Endodermal cell (in vitro differentiated cells): Measurements from ENCODE around the gene RAPGEF2. TPM values are rescaled to one million over a fixed set of nuclear protein-coding genes. Genes with fewer than 3 reads are reported as not detected.

Experiments used
- DNase-seq: peaks from one replicate; pipeline ENCODE4 v3.0.0-alpha.2; 2017
- H3K27ac ChIP-seq: 2 replicates; pipeline ENCODE4 v1.5.1; 2013; ENCODE audit warnings: mild to moderate bottlenecking, low read depth, low read length, moderate library complexity
- H3K27me3 ChIP-seq: 2 replicates; pipeline ENCODE4 v1.6.1; 2013; ENCODE audit warnings: mild to moderate bottlenecking, low read length, moderate library complexity; ENCODE audit not compliant: insufficient read depth, control insufficient read depth, poor library complexity, severe bottlenecking
- H3K36me3 ChIP-seq: 2 replicates; pipeline ENCODE4 v1.7.0; 2013; ENCODE audit warnings: mild to moderate bottlenecking, low read length, moderate library complexity; ENCODE audit not compliant: control insufficient read depth, insufficient read depth
- H3K4me1 ChIP-seq: one replicate; pipeline ENCODE4 v1.7.0; 2013; ENCODE audit warnings: low read length; ENCODE audit not compliant: control insufficient read depth, insufficient read depth
- H3K4me3 ChIP-seq: 2 replicates; pipeline ENCODE4 v1.5.1; 2013; ENCODE audit warnings: mild to moderate bottlenecking, low read length, moderate library complexity
- H3K9ac ChIP-seq: 2 replicates; pipeline ENCODE4 v1.6.1; 2013; ENCODE audit warnings: mild to moderate bottlenecking, low read length, moderate library complexity; ENCODE audit not compliant: poor library complexity, severe bottlenecking; ENCODE audit errors: extremely low read depth
- H3K9me3 ChIP-seq: 2 replicates; pipeline ENCODE4 v1.6.1; 2013; ENCODE audit warnings: mild to moderate bottlenecking, low read length, moderate library complexity; ENCODE audit not compliant: control insufficient read depth
- H3K27ac Mint-ChIP-seq: 2 replicates; pipeline ENCODE4 v1.8.0; 2020; ENCODE audit warnings: mixed read lengths
- H3K27me3 Mint-ChIP-seq: 2 replicates; pipeline ENCODE4 v1.8.0; 2021; ENCODE audit warnings: mild to moderate bottlenecking, mixed read lengths; ENCODE audit not compliant: insufficient read depth
- H3K36me3 Mint-ChIP-seq: 2 replicates; pipeline ENCODE4 v1.8.0; 2020; ENCODE audit warnings: low read depth, mixed read lengths
- H3K4me1 Mint-ChIP-seq: 2 replicates; pipeline ENCODE4 v1.8.0; 2020; ENCODE audit warnings: mixed read lengths
- H3K4me3 Mint-ChIP-seq: 2 replicates; pipeline ENCODE4 v1.8.0; 2020; ENCODE audit warnings: mild to moderate bottlenecking, moderate library complexity, mixed read lengths
- H3K9me3 Mint-ChIP-seq: 2 replicates; pipeline ENCODE4 v1.8.0; 2020; ENCODE audit warnings: mild to moderate bottlenecking, mixed read lengths
- WGBS, 2 experiments: methylation state at CpG; one replicate each; pipeline versions ENCODE4 v1.1.5 to v1.1.7; 2013; ENCODE audit warnings: missing lambda C conversion rate in 2 of 2, mixed read lengths in 1 of 2; ENCODE audit not compliant: insufficient coverage in 1 of 2, insufficient read length in 1 of 2; 5-methylcytosine and 5-hydroxymethylcytosine counted together
- total RNA-seq, 2 donors: library from RNA; stranded (reverse); fragmentation: NEBNext Ultra II Directional in 1 of 2; extraction: Animal tissue kit (Norgen Biotek cat#: 25700) in 1 of 2; gene quantifications; 2 replicates in 1 of 2; 3 replicates in 1 of 2; pipeline ENCODE4 v1.2.1, GENCODE V29; 2021
- TF ChIP-seq, protein P1 (sequence below): fragments of 200-600 bp; sonication (generic); conservative IDR thresholded peaks from 2 replicates; pipeline ENCODE4 v1.5.0; 2021; ENCODE audit warnings: antibody characterized with exemption, mild to moderate bottlenecking

Gene RAPGEF2
- total RNA-seq, 2 donors from 2014 or later: 63.4 to 78.2 TPM

DNA sequence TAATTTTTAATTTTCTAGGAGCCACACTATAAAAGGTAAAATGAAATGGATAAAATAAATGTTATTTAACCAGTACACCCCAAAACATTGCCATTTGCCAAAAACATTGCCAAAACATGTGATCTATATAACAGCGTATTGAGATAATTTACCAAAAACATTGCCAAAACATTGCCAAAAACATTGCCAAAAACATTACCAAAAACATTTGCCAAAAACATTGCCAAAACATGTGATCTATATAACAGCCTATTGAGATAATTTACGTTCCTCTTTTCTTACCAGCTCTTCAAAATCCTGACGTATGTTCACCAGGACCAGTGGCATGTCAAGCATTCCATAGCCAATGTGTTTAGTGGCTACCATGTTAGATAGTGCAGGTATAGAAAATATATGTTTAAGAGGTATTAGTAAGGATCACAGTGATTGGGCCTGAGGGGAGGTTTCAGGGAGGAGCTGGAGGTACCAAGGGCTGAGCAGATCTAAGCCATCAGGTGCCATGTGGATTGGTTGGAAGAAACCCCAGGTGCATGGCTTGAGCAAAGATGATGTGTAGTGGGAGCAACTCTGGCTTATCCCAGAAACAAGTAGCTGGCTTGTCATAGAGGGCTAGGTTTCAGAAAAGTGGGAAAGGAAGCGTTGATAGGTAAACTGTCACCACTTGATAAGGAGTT lies 42.6 kb downstream of the RAPGEF2 start:
- WGBS, 2 experiments: 93 to 97% methylated on average over 3 to 4 of the region's 4 CpGs
- H3K27ac Mint-ChIP-seq: no peak overlapping the region

DNA sequence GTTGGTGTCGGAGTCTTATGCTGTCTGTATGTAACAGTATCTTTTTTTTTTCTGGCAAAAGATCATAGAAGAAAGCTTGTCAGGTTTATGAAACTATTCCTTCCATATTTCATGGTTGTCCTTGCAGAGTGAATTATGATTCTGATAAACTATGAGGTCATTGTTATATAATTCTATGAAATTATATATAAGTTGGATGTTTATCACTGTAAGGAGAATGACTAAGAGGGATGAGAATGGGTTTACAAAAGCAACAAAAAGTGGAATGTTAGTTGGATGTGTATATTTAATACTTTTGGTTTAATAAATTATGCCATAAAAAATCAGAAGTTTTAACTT lies 43.1 kb downstream of the RAPGEF2 start:
- Histone ChIP-seq H3K4me3 (no peak overlapping the region), H3K27ac (no peak overlapping the region), H3K4me1 (peaks cover 3% of the 10 kb centered on the region), H3K9me3 (no peaks in the 10 kb centered on the region), H3K9ac (no peak overlapping the region), H3K36me3 (no peaks in the 10 kb centered on the region), H3K27me3 (no peaks in the 10 kb centered on the region)
- TF ChIP-seq, protein P1, sequence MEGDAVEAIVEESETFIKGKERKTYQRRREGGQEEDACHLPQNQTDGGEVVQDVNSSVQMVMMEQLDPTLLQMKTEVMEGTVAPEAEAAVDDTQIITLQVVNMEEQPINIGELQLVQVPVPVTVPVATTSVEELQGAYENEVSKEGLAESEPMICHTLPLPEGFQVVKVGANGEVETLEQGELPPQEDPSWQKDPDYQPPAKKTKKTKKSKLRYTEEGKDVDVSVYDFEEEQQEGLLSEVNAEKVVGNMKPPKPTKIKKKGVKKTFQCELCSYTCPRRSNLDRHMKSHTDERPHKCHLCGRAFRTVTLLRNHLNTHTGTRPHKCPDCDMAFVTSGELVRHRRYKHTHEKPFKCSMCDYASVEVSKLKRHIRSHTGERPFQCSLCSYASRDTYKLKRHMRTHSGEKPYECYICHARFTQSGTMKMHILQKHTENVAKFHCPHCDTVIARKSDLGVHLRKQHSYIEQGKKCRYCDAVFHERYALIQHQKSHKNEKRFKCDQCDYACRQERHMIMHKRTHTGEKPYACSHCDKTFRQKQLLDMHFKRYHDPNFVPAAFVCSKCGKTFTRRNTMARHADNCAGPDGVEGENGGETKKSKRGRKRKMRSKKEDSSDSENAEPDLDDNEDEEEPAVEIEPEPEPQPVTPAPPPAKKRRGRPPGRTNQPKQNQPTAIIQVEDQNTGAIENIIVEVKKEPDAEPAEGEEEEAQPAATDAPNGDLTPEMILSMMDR: no peak
- DNase-seq: no peak
- H3K4me3 Mint-ChIP-seq: no peak overlapping the region
- no peaks in the 10 kb centered on the region for H3K9me3 Mint-ChIP-seq
- no peaks in the 10 kb centered on the region for H3K27me3 Mint-ChIP-seq
- H3K27ac Mint-ChIP-seq: no peak overlapping the region
- no peaks in the 10 kb centered on the region for H3K36me3 Mint-ChIP-seq
- WGBS, 2 experiments: 71 to 86% methylated on average over 1 of the region's 1 CpG
- H3K4me1 Mint-ChIP-seq: peaks cover 34% of the 10 kb centered on the region

More for the DNA sequence above, 42.6 kb downstream of the RAPGEF2 start:
- no peaks in the 10 kb centered on the region for H3K9me3 Mint-ChIP-seq
- no peaks in the 10 kb centered on the region for H3K36me3 Mint-ChIP-seq
- no peak overlapping the region for H3K4me3 Mint-ChIP-seq
- TF ChIP-seq, protein P1: no peak
- no peaks in the 10 kb centered on the region for H3K27me3 ChIP-seq
- H3K27me3 Mint-ChIP-seq: no peaks in the 10 kb centered on the region
- H3K9ac ChIP-seq: no peak overlapping the region
- no peaks in the 10 kb centered on the region for H3K4me1 ChIP-seq
- H3K27ac ChIP-seq: no peak overlapping the region
- H3K36me3 ChIP-seq: no peaks in the 10 kb centered on the region
- no peak overlapping the region for H3K4me3 ChIP-seq
- DNase-seq: no peak
- no peaks in the 10 kb centered on the region for H3K9me3 ChIP-seq
- peaks cover 30% of the 10 kb centered on the region for H3K4me1 Mint-ChIP-seq

GRCh38 chr4:159146488-159146887 lies 43.6 kb downstream of the RAPGEF2 start:
- no peaks in the 10 kb centered on the region for H3K27me3 ChIP-seq
- peak overlapping the region; percentile 26 for H3K27ac Mint-ChIP-seq
- no peaks in the 10 kb centered on the region for H3K27me3 Mint-ChIP-seq
- H3K9me3 Mint-ChIP-seq: no peaks in the 10 kb centered on the region
- H3K4me3 ChIP-seq: no peak overlapping the region
- TF ChIP-seq, protein P1: no peak
- no peaks in the 10 kb centered on the region for H3K36me3 ChIP-seq
- no peak overlapping the region for H3K27ac ChIP-seq
- DNase-seq: no peak
- peaks cover 34% of the 10 kb centered on the region for H3K4me1 Mint-ChIP-seq
- no peaks in the 10 kb centered on the region for H3K9me3 ChIP-seq
- H3K4me1 ChIP-seq: peaks cover 4% of the 10 kb centered on the region
- H3K9ac ChIP-seq: no peak overlapping the region
- H3K36me3 Mint-ChIP-seq: no peaks in the 10 kb centered on the region
- H3K4me3 Mint-ChIP-seq: no peak overlapping the region
